Measurements from ENCODE around the gene SPTBN1.
A peak's percentile ranks its signal among the peaks of the same experiment; 100 is the strongest.
"Not testable (repeated sequence)": the region's sequence is repeated elsewhere in the genome, so short reads cannot be mapped to it uniquely, and the experiment has no call there.

Gene SPTBN1

DNA sequence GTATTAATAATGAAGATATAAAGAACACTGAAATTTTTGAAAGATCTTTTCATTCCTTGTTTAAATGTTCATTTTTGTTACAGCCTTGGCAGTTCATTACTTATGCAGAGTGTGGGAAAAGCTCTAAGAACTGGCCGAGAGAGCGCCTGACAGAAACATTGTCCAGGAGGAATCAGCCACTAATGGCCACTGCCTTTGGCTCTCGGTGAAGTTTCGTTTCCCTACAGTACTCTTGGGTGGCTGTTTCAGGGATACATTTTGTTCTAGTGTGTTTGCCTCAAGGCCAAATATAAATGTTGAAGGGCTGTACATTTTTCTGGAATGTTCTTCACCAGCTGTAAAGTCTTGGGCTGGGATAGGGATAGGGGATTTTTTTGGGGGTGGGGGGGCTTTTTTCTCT lies 10.7 kb downstream of the SPTBN1 start:
- H3K27ac ChIP-seq: no peak overlapping the region
- DNase-seq (ENCODE audit: low read depth, low spot score): no peak

DNA sequence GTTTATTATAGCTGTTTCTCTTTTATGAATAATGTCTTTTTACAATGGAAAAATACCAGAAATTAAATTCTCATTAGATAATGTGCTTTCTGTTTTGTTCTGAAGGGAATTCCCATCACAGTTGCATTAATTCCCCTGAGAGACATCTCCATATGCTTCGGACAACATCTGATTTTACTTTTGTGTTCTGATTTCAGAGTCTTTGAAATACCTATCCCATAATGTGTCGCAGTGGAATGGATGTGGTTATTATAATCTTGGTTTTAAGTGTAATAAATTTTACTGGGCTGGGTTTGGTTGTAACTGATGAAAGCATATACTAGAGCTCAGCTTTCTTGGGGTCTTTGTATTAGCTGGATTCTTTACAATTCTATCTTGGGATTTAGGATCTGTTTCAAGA lies 12.5 kb downstream of the SPTBN1 start:
- DNase-seq (ENCODE audit: low read depth, low spot score): no peak
- no peak overlapping the region for H3K27ac ChIP-seq

DNA sequence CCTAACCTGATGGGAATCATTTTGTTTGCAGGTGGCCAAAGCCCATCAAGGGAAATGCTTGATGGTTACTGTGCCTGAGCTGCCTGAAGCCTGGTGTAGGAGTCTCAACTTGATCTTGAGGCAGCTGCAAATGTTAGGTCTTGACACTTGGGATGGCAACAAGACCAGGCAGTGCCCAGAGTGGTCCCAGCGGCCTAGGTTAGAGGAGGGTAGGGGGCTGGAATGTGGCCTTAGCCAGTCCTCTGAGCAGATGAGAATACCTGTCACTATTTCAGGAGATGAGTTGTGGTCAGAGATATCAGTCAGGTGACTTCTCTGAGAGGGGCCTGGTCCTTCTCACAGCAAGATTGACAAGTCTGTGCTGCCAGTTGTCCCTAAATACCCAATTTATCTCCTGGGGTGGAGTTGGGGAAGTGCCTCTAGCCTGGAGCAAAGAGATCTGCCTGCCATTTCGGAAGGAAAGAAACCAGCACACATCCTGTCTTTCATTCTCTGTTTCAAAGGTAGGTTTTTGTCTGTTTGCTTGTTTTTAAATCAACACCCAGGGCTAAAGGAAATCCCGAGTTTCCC lies 13.4 kb downstream of the SPTBN1 start:
- DNase-seq (ENCODE audit: low read depth, low spot score): no peak
- H3K27ac ChIP-seq: no peak overlapping the region

GRCh38 chr2:54470266-54470938 lies 14.3 kb downstream of the SPTBN1 start:
- no peak for DNase-seq (ENCODE audit: low read depth, low spot score)
- no peak overlapping the region for H3K27ac ChIP-seq

DNA sequence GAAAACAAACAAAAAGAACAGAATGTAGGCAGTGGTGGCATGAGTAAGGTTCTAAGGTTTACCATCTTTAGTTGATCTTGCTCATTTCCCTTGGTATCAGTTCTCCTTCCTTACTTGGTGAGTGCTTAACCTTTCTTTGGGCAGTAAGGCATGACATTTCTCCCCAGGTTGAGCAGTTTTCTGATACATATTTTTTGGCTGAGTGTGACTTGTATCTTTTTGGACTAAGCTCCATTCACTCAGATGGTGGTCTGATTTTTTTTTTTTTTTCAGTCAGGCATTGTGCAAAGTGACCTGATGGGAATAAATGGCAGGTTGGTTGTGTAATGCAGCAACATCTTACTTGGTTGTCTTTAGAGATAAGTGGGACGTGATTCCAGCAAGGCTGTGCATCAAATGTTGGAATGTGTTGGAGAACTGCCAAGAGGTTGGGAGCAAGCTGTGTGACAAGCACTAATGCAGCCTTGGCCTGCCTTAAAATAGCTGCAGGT lies 15.1 kb downstream of the SPTBN1 start:
- no peak overlapping the region for H3K27ac ChIP-seq
- no peak for DNase-seq (ENCODE audit: low read depth, low spot score)

- no peak for DNase-seq (ENCODE audit: low read depth, low spot score)
- H3K27ac ChIP-seq: no peak overlapping the region
These were observed 17.7 kb downstream of the SPTBN1 start for GRCh38 chr2:54473851-54474250.

DNA sequence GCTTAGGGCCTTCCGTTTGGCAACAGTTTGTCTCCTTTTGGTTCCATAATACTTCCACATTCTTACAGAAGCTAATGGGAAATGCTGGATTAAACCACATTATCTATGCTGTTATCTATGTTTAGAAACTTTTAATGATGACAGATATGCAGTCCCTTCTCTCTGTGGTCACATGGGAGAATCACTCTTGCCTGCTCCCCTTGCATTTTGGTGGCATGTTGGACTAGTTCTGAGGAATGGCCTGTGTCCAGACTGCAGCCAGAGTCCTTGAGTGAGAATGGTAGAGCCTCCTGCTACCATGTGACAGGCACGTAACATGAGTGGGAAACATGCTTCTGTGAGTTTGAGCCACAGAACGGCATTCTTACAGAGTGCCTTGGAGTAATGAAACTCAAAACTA lies 19.2 kb downstream of the SPTBN1 start:
- no peak for DNase-seq (ENCODE audit: low read depth, low spot score)
- H3K27ac ChIP-seq: no peak overlapping the region

GRCh38 chr2:54475919-54476318 lies 19.8 kb downstream of the SPTBN1 start:
- DNase-seq (ENCODE audit: low read depth, low spot score): no peak
- H3K27ac ChIP-seq: no peak overlapping the region

- DNase-seq (ENCODE audit: low read depth, low spot score): no peak
- no peak overlapping the region for H3K27ac ChIP-seq
These were observed 20.7 kb downstream of the SPTBN1 start for GRCh38 chr2:54476852-54477251.

DNA sequence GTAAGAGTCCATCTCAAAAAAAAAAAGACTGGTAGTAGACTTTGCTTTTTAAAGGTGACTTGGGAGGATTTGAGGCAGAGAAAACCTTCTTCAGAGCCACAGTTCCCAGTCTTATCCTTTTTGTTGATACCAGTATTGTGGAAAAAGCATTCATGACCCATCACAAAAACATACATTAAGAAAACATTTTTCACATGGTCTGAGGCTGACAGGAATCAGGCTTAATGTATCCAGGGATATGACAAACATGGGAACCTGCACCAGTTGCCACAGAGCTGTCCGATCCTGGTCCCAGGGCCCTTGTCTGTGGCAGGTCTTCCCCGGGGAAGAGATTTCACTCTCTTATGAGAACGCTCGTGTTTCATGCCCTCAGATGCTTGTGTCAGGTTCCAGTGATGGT lies 21.8 kb downstream of the SPTBN1 start:
- DNase-seq (ENCODE audit: low read depth, low spot score): no peak
- H3K27ac ChIP-seq: no peak overlapping the region

DNA sequence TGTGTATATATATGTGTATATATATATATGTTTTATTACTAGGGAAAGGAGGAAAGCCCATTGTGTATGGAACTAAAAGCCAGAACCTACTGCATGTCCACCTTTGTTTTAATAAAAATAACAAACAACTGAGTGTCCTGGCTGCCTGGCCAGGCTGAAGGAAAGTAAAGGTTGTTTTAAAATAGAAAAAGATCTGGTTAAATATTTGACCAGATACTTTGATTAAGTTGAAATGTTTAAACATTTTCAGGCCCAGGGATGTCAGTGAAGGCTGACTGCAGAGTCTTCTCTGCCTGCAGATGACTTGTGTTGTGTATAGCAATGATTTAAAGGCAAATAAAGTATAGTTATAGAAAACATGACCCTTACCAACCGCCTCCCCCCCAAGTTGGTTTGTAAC lies 22.8 kb downstream of the SPTBN1 start:
- no peak overlapping the region for H3K27ac ChIP-seq
- no peak for DNase-seq (ENCODE audit: low read depth, low spot score)

GRCh38 chr2:54479424-54479823 lies 23.3 kb downstream of the SPTBN1 start:
- DNase-seq (ENCODE audit: low read depth, low spot score): no peak
- no peak overlapping the region for H3K27ac ChIP-seq

- no peak overlapping the region for H3K27ac ChIP-seq
- DNase-seq (ENCODE audit: low read depth, low spot score): no peak
These were observed 23.9 kb downstream of the SPTBN1 start for GRCh38 chr2:54480025-54480424.

GRCh38 chr2:54481686-54482085 lies 25.6 kb downstream of the SPTBN1 start:
- no peak for DNase-seq (ENCODE audit: low read depth, low spot score)
- no peak overlapping the region for H3K27ac ChIP-seq

- H3K27ac ChIP-seq: peak overlapping the region; percentile 31
- no peak for DNase-seq (ENCODE audit: low read depth, low spot score)
These were observed 26.6 kb downstream of the SPTBN1 start for GRCh38 chr2:54482715-54483114.

DNA sequence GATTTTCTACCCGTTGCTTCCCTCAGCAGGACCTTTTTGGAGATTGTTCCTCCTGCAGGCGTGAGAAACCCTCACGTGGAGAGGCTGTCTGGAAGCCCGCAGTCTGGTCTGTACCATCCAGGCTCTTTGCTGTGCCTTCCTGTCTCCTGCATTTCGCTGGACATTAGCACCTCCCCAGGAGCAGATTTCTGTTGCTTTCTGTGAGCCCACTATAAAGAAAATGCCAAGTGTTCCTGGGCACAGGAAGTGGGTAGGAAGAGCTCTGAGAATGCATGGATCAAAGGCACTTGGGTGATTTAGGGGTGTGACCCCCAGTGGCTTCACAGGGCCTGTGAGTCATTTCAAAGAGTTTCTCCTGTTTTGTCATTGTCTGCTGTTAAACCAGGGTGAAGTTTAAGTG lies 27.3 kb downstream of the SPTBN1 start:
- peak overlapping the region; percentile 31 for H3K27ac ChIP-seq
- no peak for DNase-seq (ENCODE audit: low read depth, low spot score)

- H3K27ac ChIP-seq; DNase-seq (ENCODE audit: low read depth, low spot score): not testable (repeated sequence)
These were observed 29.6 kb downstream of the SPTBN1 start for GRCh38 chr2:54485756-54486155.

DNA sequence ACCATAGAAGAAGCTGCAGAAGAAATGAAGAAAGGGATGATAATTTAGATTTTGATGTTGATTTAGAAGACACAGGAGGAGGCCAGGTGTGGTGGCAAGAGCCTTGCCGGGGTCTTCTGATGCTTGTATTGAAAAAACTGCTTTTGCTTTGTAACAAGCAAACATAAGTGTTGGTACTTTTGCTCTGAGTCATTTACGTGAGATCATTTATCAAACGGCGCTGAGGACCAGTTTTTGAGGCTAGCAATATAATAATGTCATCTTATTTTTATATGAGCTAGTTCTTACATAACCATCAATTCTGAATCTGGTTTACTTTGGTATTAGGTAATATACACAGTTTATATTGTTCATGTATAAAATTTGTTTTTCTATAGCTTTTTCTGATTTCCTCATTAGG lies 30.6 kb downstream of the SPTBN1 start:
- DNase-seq (ENCODE audit: low read depth, low spot score): no peak
- H3K27ac ChIP-seq: no peak overlapping the region

GRCh38 chr2:54490863-54491262 lies 34.7 kb downstream of the SPTBN1 start:
- no peak for DNase-seq (ENCODE audit: low read depth, low spot score)
- H3K27ac ChIP-seq: no peak overlapping the region

DNA sequence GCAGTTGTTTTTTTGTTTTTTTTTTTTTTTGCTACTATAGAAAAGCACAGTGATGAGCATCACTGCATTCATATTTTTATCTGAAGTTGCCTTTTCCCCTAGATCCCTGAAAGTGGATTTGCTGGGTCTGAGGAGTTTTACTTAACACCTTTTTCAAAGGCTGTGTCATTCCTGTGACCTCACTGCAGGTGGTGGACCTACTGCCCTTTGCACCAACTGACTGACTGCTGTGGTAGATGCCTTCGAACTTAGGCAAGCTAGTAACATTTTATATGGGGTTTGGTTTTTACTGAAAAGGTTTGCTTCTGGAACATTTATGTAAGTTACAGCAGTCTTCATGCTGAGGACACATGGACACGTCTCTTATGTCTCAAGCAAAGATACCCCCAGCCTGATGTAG lies 36.2 kb downstream of the SPTBN1 start:
- no peak overlapping the region for H3K27ac ChIP-seq
- DNase-seq (ENCODE audit: low read depth, low spot score): no peak

- no peak for DNase-seq (ENCODE audit: low read depth, low spot score)
- H3K27ac ChIP-seq: no peak overlapping the region
These were observed 38.0 kb downstream of the SPTBN1 start for GRCh38 chr2:54494087-54494486.

- DNase-seq (ENCODE audit: low read depth, low spot score): no peak
- no peak overlapping the region for H3K27ac ChIP-seq
These were observed 40.8 kb downstream of the SPTBN1 start for GRCh38 chr2:54496920-54497319.
